PFSK-1 (cell line): Measurements from ENCODE around the gene FRA10AC1.

Experiments
- POLR2AphosphoS5 ChIP-seq: IDR thresholded peaks from 2 replicates; pipeline ENCODE4 v1.6.1; 2012; ENCODE audit warnings: low read depth, mild to moderate bottlenecking, control low read depth, low read length, moderate library complexity
- SIN3A ChIP-seq: IDR thresholded peaks from 2 replicates; pipeline ENCODE4 v1.6.1; 2012; ENCODE audit warnings: mild to moderate bottlenecking, low read length, moderate library complexity, borderline replicate concordance; ENCODE audit not compliant: insufficient read depth

FRA10AC1 gene

GRCh38 chr10:93620925-93621324, 81.5 kb downstream of the FRA10AC1 start:
- TF ChIP-seq POLR2AphosphoS5 (no peak), SIN3A (no peak)
